GM18858 (cell line): ENCODE measurements around the gene BCAS1.

Experiments used
- ATAC-seq: cut with Tn5 transposase; IDR thresholded peaks from one replicate; pipeline ENCODE4 v1.9.1; 2021; ENCODE audit not compliant: unreplicated experiment

The BCAS1 gene

GRCh38 chr20:54103762-54104600, 33.6 kb upstream of the BCAS1 start:
- no peak for ATAC-seq

DNA sequence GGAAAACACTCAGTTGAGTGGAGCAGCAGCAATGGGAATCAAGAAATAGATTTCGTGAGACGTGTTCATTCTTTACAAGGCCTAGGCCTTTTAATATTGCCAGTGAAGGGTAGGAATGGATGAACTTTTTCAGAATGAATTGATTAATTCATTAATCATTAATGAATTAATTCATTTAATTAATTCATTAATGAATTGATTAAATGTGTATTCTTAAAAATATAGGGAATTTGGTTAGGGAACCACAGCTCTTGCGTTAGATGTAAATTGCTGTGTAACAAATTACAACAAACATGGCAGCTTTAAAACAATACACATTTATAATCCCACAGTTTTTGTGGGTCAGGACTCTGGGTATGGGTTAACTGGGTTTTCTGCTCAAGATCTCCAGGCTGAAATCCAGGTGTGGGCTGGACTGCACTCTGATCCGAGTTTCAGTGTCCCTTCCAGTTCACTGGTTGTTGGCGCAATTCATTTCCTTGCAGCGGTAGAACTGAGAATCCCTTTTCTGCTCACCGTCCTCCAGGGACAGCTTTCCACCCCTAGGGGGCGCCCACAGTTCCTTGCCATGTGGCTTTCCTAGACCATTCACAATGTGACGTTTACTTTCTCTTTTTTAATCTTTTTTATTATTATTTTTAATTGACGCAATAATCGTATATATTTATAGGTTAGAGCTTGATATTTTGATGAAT, 32.8 kb upstream of the BCAS1 start:
- peak; percentile 78 for ATAC-seq

DNA sequence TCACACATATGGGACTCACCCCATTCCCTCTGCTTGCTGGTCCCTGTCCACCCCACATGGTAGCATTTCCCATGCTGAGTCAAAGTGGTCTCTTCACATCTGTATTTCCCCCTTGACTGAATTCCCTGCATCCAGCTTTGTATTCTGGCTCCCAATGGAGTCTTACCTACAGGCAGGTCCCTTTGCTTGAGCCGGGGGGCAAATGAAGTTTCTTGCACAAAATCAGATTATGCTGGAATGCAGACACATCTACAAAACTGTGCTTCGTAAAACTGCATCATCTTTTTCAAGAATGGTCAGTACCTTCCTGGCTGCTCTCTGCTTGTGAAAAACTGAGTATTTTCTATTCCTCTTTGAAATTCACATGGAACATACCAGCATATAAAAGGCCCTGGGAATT, 32.1 kb upstream of the BCAS1 start:
- ATAC-seq, result no peak

DNA sequence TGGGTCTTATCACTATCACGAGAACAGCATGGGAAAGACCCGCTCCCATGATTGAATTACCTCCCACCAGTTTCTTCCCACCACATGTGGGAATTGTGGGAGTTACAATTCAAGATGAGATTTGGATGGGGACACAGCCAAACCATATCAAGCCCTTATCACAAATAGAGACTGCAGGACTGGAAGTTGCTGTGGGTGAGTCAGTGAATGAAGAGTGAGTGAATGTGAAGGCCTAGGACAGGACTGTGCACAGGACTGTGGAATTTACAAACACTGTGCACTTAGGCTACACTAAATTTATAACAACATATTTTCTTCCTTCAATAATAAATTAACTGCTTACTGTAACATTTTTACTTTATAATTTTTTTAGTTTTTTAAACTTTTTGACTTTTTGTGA, 30.2 kb upstream of the BCAS1 start:
- no peak for ATAC-seq

GRCh38 chr20:54099894-54100293, 29.5 kb upstream of the BCAS1 start:
- ATAC-seq, result no peak

DNA sequence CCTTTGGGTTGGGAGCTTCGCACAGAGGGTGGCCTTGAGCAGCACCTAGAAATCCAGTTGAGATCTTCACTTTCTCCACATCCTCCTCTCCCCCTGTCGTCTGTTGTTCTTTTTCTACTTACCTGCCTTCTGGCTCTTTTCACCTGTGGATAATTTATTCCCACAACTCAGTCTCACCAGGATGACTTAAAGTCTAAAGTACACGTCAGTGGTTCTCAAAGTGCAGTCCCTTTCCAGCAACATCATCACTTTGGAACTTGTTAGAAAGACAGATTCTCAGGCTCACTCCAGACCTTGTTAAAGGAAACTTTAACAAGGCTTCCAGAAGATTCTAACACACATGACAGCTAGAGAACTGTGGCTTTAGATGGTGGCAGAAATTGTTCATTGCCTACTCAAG, 27.7 kb upstream of the BCAS1 start:
- ATAC-seq, result no peak

- ATAC-seq, result no peak
Measured at GRCh38 chr20:54097236-54097529, 26.8 kb upstream of the BCAS1 start.

GRCh38 chr20:54095824-54096223, 25.4 kb upstream of the BCAS1 start:
- ATAC-seq, result no peak

DNA sequence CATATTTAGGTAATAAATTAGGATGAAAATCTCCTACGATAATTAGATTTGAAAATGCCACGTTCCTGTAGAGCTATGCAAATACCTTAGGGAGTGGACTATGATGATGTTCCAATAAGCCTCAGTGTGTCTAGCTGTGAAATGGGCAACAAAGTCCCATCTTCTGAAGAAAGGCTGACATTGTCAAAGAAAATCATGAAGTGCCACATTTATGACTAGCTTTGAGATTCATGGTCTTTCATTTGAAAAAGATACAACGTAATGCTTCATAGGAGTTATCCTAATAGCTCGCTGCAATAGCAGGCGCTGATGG, 23.8 kb upstream of the BCAS1 start:
- ATAC-seq, result no peak

- no peak for ATAC-seq
Measured at GRCh38 chr20:54093423-54094267, 23.3 kb upstream of the BCAS1 start.

GRCh38 chr20:54092021-54092420, 21.6 kb upstream of the BCAS1 start:
- ATAC-seq, result no peak

DNA sequence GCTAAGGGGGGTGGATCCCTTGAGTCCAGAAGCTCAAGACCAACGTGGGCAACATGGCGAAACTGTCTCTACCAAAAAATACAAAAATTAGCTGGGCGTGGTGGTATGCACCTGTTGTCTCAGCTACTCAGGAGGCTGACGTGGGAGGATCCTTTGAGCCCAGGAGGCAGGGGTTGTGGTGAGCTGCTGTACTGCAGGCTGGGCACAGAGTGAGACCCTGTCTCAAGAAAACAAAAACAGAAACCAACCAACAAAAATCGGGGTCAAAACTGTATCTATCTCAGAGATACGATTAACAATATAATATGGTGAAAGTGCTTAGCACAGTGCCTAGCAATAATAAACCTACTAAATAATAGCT, 20.7 kb upstream of the BCAS1 start:
- no peak for ATAC-seq

DNA sequence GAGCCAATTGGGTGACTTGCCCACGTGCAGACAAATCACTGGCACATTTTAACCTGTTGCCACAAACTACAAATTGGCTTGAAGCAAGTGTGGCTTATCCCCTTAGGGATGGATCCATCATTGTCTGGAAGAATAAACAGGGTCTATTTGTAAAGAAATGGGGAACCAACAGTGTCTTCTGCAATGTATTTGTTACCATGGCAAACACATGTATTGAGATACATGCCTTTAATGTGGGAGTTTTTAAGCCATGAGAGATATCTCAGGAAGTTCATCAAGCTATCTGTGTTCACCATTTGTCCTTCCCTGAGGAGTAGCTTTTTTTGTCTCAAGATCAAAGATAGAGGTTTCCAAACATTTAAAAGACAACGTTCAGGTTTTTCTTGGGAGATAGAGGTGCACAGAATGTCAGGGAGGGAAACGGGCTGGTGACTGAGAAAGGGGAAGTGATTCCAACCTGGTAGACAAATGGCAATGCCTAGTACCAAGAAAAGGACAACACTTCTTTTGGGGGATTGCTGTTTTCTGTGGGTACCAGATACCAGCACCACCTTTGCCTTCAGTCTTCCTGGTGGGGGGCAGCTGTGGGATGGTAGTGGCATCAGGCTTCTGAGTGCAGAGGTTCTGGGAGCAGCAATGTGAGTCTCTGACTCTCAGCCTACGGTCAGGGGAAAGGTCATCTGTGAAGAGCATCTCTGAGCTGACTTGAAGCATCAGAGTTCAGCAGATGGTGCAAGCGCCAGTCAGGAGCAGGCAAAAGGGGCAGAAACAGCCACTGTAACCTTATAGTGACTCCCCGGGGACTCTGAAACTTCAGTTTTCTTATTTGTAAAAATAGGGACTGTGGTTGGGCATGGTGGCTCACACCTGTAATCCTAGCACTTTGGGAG, 20.1 kb upstream of the BCAS1 start:
- ATAC-seq, result no peak

DNA sequence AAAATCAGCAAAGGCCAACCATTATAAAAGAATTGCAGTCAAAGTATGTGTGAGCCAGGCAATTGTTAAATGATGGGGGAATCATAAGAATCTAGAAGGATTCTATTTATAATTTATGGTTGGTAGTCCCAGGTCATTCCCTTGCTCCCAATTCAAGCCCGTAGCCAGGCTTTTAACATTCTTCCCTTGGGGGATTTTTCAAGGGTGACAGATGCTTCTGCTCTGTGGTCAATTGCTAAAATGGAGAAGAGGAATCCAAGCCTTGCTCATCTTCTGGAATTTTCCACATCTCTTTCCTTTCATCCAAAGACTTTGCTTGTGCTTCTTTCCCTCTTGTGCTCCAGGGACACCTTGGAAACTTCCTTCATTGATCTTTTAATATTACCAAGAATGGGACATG, 18.0 kb upstream of the BCAS1 start:
- ATAC-seq, result no peak

GRCh38 chr20:54086507-54087039, 16.2 kb upstream of the BCAS1 start:
- ATAC-seq, result no peak

DNA sequence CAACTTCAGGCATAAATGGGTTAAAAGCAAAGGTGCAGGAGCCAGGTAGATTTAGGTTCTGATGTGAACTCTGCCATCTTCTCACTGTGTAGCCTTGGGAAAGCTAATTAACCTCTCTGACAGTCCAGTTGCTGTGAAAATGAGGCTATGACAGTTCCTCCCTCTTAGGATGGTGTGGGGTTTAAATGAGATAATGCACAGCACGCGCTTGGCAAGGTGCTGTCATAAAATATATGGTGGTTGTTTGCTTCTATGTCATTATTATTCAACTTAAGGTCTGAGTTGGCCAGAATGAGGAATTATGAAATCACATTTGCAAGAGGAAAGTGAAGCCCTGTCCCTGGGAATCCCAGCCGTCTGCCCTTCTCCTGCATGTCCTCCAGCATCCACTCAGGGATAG, 15.5 kb upstream of the BCAS1 start:
- ATAC-seq, result no peak

GRCh38 chr20:54085425-54085824, 15.0 kb upstream of the BCAS1 start:
- ATAC-seq, result no peak

DNA sequence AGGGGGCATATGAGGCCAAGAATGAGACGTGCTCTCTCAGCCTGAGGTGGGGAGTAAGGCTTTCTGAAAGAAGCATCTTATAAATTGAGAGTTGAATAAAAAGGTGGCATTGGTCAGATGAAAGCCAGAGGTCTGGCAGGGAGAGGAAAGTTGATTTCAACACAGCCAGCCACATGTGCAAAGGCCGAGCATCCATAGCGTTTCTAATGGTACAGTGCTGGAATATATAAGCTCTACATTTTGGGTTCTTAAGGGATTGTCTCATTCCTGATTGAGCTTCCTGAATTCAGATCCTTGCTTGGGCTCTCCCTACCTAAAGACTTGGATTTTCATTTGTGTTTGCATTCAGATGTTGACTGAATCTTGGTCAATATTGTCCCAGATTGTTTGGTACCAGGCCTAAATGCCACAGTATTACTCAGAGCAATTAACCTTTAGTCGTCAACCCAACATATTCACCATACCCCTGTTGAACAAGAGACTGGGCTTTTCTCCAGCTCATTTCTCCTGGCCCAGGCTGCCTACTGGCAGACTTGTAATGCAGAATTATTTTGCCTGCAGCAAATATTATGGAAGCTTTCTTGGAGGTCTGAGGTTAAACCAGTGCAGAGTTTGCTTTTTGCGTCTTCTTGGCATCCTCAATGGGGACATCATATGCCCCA, 14.5 kb upstream of the BCAS1 start:
- ATAC-seq, result no peak

DNA sequence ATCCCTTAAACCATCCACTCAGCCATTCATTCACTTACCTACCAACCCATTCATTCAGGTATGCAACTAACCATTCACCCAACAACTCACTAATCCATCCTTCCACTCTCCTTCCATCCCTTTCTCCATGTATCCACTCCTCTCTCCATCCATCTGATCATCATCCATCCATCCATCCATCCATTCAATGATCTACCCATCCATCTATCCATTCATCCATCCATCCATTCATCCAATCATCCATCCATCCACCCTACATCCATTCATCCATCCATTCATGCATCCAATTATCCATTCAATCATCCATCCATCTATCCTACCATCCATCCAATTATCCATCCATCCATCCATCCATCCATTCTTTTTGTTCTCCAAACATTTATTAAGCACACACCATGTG, 13.8 kb upstream of the BCAS1 start:
- ATAC-seq, result no peak

GRCh38 chr20:54083459-54083858, 13.1 kb upstream of the BCAS1 start:
- ATAC-seq, result peak; percentile 67
